Spleen (tissue), 11 donors: ENCODE measurements around the gene FBP1. TPM values are rescaled to one million over a fixed set of nuclear protein-coding genes. Genes with fewer than 3 reads are reported as not detected.

Experiments used
- DNase-seq: peaks from one replicate; pipeline ENCODE4 v3.0.0-alpha.2; 2020
- H3K27ac ChIP-seq, 8 donors: fragments of 200-600 bp; sonication (generic) in 7 of 8; 1 replicate in 4 of 8; 2 replicates in 4 of 8; pipeline versions ENCODE4 v1.5.0 to v1.8.0; 2016 to 2021; ENCODE audit warnings: inconsistent platforms in 4 of 8, mild to moderate bottlenecking in 4 of 8, moderate library complexity in 1 of 8
- H3K27me3 ChIP-seq, 7 donors: fragments of 200-600 bp; sonication (generic) in 6 of 7; replicated peaks in 1 of 7; 1 replicate in 4 of 7; 2 replicates in 3 of 7; pipeline versions ENCODE4 v1.5.0 to v1.8.0; 2016 to 2021; ENCODE audit warnings: inconsistent platforms in 3 of 7, mild to moderate bottlenecking in 1 of 7
- H3K36me3 ChIP-seq, 6 donors: fragments of 200-600 bp; sonication (generic) in 5 of 6; 1 replicate in 4 of 6; 2 replicates in 2 of 6; pipeline versions ENCODE4 v1.5.0 to v1.8.0; 2016 to 2021; ENCODE audit warnings: inconsistent platforms in 2 of 6
- H3K4me1 ChIP-seq, 6 donors: fragments of 200-600 bp; sonication (generic) in 5 of 6; 1 replicate in 3 of 6; 2 replicates in 3 of 6; pipeline versions ENCODE4 v1.5.0 to v1.8.0; 2016 to 2021; ENCODE audit warnings: inconsistent platforms in 3 of 6
- H3K4me3 ChIP-seq, 8 donors: fragments of 200-600 bp; sonication (generic) in 7 of 8; 1 replicate in 4 of 8; 2 replicates in 4 of 8; pipeline versions ENCODE4 v1.5.0 to v1.8.0; 2016 to 2021; ENCODE audit warnings: inconsistent platforms in 4 of 8, mild to moderate bottlenecking in 4 of 8, moderate library complexity in 2 of 8
- H3K9me3 ChIP-seq, 8 donors: fragments of 200-600 bp; sonication (generic) in 7 of 8; 1 replicate in 4 of 8; 2 replicates in 4 of 8; pipeline versions ENCODE4 v1.5.0 to v1.8.0; 2016 to 2021; ENCODE audit warnings: inconsistent platforms in 4 of 8
- POLR2A ChIP-seq, 3 donors: fragments of 450-650 bp; IDR thresholded peaks; one replicate each; pipeline ENCODE4 v1.5.1; 2017; ENCODE audit warnings: antibody characterized with exemption in 3 of 3, mild to moderate bottlenecking in 1 of 3
- POLR2AphosphoS5 ChIP-seq, 3 donors: sonication (generic); formaldehyde crosslinking; IDR thresholded peaks; one replicate each; pipeline ENCODE4 v1.5.1; 2017; ENCODE audit warnings: antibody characterized with exemption in 3 of 3
- WGBS, 5 donors: extraction: QIAGEN DNeasy Blood & Tissue Kit in 3 of 5; methylation state at CpG; one replicate each; pipeline versions ENCODE4 v1.1.5 to v1.1.7; 2013 to 2018; 5-methylcytosine and 5-hydroxymethylcytosine counted together
- intact Hi-C: fragments of 100-400 bp; cut with DNase I; formaldehyde crosslinking; loops from one replicate; pipeline ENCODE4 v1.15.0; 2023; ENCODE audit warnings: low total_unique reads
- polyA plus RNA-seq, 3 donors: library from polyadenylated mRNA; stranded (reverse); fragments of 200-250 nt; gene quantifications; one replicate each; pipeline ENCODE4 v1.2.1, GENCODE V29; 2013
- total RNA-seq, 7 donors: library from RNA; depleted of rRNA in 3 of 7; stranded (reverse); fragments of >200 nt in 3 of 7; fragmentation: NEBNext Ultra II Directional in 4 of 7; extraction: Animal tissue kit (Norgen Biotek cat#: 25700) in 4 of 7; gene quantifications; one replicate each; pipeline versions ENCODE4 v1.1.0 to v1.2.1, GENCODE V29; 2016 to 2021
- TF ChIP-seq, protein P1 (sequence below), 11 experiments: fragments of 200-600 bp in 7 of 11; fragments of 450-650 bp in 4 of 11; sonication (generic) in 4 of 11; IDR thresholded peaks in 8 of 11; conservative IDR thresholded peaks in 3 of 11; 1 replicate in 7 of 11; 2 replicates in 4 of 11; pipeline versions ENCODE4 v1.4.0 to v1.8.0; 2016 to 2021; ENCODE audit warnings: antibody characterized with exemption in 11 of 11, inconsistent platforms in 4 of 11, mild to moderate bottlenecking in 1 of 11
- donor health status: healthy with polysubstance abuse.
- donor health status: DM: no; HTN: no; CAD: no; lungs with moderate emphysema.
- donor health status: DM: no; HTN: no; CAD: no.
- donor health status: Bipolar disorder and iron deficiency.
- donor health status: healthy.
- donor health status: DM: no; HTN: no; CAD: no.
- donor health status: DM: yes; HTN: yes; CAD: no.

Gene FBP1
- total and polyA plus RNA-seq, 10 donors = 7.9 to 57.4 (median 12.4) TPM

DNA sequence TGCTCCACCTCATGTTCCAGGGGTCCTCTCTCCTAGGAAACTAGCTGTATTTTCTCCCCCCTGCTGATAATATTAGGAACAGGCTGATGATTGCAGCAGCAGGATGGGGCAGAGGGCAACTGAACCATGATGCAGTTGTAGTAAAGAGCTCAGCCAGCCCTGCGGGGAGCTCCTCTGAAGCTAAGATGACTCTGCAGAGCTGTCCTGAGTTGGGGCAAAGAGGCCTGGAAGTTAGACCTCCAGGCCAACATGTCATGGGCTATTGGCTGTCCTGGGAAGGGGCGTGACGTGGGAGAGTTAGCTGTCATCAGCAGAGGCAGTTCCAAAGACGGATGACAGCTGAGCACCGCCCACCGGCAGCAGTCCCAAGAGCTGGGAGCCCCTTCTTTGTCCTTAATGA lies 6.6 kb upstream of the FBP1 start:
- Histone ChIP-seq H3K4me1 (peaks cover 0 to 22% (median 0%) of the 10 kb centered on the region in 6 donors), H3K27ac (no peak overlapping the region), H3K27me3 (no peaks in the 10 kb centered on the region), H3K36me3 (no peaks in the 10 kb centered on the region), H3K4me3 (no peak overlapping the region), H3K9me3 (no peaks in the 10 kb centered on the region)
- intact Hi-C loops = no loop called here
- 61 to 83% (median 71%) methylated on average over 4 to 6 of the region's 6 CpGs for WGBS, 5 donors
- DNase-seq = no peak
- TF ChIP-seq POLR2A (IDR thresholded peaks at IDR 0.05) (no peak), POLR2AphosphoS5 (IDR thresholded peaks at IDR 0.05) (no peak)
- TF ChIP-seq, protein P1, sequence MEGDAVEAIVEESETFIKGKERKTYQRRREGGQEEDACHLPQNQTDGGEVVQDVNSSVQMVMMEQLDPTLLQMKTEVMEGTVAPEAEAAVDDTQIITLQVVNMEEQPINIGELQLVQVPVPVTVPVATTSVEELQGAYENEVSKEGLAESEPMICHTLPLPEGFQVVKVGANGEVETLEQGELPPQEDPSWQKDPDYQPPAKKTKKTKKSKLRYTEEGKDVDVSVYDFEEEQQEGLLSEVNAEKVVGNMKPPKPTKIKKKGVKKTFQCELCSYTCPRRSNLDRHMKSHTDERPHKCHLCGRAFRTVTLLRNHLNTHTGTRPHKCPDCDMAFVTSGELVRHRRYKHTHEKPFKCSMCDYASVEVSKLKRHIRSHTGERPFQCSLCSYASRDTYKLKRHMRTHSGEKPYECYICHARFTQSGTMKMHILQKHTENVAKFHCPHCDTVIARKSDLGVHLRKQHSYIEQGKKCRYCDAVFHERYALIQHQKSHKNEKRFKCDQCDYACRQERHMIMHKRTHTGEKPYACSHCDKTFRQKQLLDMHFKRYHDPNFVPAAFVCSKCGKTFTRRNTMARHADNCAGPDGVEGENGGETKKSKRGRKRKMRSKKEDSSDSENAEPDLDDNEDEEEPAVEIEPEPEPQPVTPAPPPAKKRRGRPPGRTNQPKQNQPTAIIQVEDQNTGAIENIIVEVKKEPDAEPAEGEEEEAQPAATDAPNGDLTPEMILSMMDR (IDR thresholded peaks at IDR 0.05 in 8 of 11, conservative IDR thresholded peaks at IDR 0.05 in 3 of 11) = no peak

- Histone ChIP-seq H3K36me3 (no peaks in the 10 kb centered on the region), H3K27ac (no peak overlapping the region), H3K9me3 (no peaks in the 10 kb centered on the region), H3K27me3 (no peaks in the 10 kb centered on the region), H3K4me3 (no peak overlapping the region), H3K4me1 (peaks cover 0 to 30% (median 8%) of the 10 kb centered on the region in 6 donors)
- no peak for DNase-seq
- 61 to 90% (median 74%) methylated on average over 5 of the region's 5 CpGs for WGBS, 5 donors
- TF ChIP-seq, protein P1 (IDR thresholded peaks at IDR 0.05 in 8 of 11, conservative IDR thresholded peaks at IDR 0.05 in 3 of 11) = no peak
- no peak for TF ChIP-seq POLR2AphosphoS5 (IDR thresholded peaks at IDR 0.05)
- no peak for TF ChIP-seq POLR2A (IDR thresholded peaks at IDR 0.05)
- intact Hi-C loops = no loop called here
Measured at GRCh38 chr9:94644543-94644942, 5.2 kb upstream of the FBP1 start.

- WGBS, 5 donors = 72 to 88% (median 81%) methylated on average over 4 of the region's 4 CpGs
- peaks cover 0 to 30% (median 14%) of the 10 kb centered on the region in 6 donors for H3K4me1 ChIP-seq
- no peaks in the 10 kb centered on the region for H3K36me3 ChIP-seq
- H3K4me3 ChIP-seq = no peak overlapping the region
- intact Hi-C loops = no loop called here
- H3K9me3 ChIP-seq = no peaks in the 10 kb centered on the region
- no peak overlapping the region for H3K27ac ChIP-seq
- no peak for DNase-seq
- no peaks in the 10 kb centered on the region for H3K27me3 ChIP-seq
- TF ChIP-seq POLR2A (IDR thresholded peaks at IDR 0.05) (no peak), POLR2AphosphoS5 (IDR thresholded peaks at IDR 0.05) (no peak)
- TF ChIP-seq, protein P1 (IDR thresholded peaks at IDR 0.05 in 8 of 11, conservative IDR thresholded peaks at IDR 0.05 in 3 of 11) = no peak
Measured at GRCh38 chr9:94643741-94644140, 4.4 kb upstream of the FBP1 start.

- no peak for DNase-seq
- peaks cover 0 to 35% (median 19%) of the 10 kb centered on the region in 6 donors for H3K4me1 ChIP-seq
- H3K27me3 ChIP-seq = no peaks in the 10 kb centered on the region
- no peak overlapping the region for H3K4me3 ChIP-seq
- no peaks in the 10 kb centered on the region for H3K36me3 ChIP-seq
- H3K27ac ChIP-seq = no peak overlapping the region
- TF ChIP-seq POLR2AphosphoS5 (IDR thresholded peaks at IDR 0.05) = no peak
- TF ChIP-seq POLR2A (IDR thresholded peaks at IDR 0.05) = no peak
- TF ChIP-seq, protein P1 (IDR thresholded peaks at IDR 0.05 in 8 of 11, conservative IDR thresholded peaks at IDR 0.05 in 3 of 11) = no peak
- 57 to 84% (median 71%) methylated on average over 8 of the region's 8 CpGs for WGBS, 5 donors
- H3K9me3 ChIP-seq = no peaks in the 10 kb centered on the region
- intact Hi-C loops = no loop called here
Measured at GRCh38 chr9:94643176-94643575, 3.9 kb upstream of the FBP1 start.
